ENCODE measurements around the gene DNMT3A.
A peak's percentile ranks its signal among the peaks of the same experiment; 100 is the strongest.
"Not testable (repeated sequence)": the region's sequence is repeated elsewhere in the genome, so short reads cannot be mapped to it uniquely, and the experiment has no call there.

DNMT3A gene

DNA sequence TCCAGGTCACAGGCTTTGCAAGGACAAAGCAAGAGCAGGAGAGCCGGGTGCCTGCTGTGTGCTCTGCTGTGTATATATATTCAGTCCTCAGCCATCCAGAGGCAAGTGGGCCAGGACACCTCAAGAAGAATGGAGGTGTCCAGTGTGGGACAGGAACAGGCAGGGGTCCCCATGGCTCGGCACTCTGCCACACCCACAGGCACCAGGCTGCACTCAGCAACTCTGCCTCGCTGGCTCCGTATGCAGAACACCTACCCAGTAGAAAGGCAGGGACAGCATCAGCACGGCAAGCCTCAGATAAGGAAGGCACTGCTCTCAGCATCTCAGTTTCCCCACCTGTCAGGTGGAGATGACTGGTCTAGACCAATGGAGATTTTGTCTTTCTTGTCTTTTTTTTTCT lies 57.8 kb downstream of the DNMT3A start:
- DNase-seq (ENCODE audit: low spot score) = no peak

DNA sequence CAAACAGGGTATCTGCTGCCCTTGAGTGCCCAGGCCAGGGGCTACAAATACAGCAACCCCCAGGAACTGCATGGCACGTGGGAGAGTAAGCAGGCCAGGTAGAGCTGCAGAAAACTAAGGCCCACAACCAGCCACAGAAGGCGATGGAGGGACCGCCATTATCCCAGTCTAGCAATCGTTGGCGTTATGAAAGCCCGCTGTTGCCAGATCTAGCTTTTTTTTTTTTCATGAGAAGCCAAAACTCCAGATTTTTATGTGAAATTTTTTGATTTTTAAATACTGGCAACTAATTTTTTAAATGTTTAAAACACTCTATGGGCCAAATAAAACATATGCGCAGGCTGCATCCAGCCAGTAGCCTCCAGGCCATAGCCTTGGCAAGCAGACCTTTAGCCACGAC lies 59.8 kb downstream of the DNMT3A start:
- no peak for DNase-seq (ENCODE audit: low spot score)

DNA sequence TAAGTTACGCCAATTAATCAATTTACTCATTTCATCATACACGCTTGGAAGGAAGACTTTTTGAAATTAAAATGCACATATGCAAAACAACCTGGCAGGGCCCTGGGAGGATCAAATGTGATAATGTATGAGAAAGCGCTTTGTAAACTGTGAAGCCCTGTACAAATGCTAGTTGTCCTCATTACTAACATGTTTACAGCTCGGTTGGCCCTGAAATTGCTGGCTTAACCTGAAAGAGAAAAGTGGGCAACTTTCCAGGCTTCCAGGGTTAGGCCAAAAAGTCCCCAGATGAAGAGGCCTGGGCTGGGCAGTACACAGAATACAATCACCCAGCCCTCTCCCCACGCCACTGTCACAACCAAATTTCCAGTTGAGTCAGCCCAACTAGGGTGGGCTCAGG lies 60.2 kb downstream of the DNMT3A start:
- no peak for DNase-seq (ENCODE audit: low spot score)

- no peak for DNase-seq (ENCODE audit: low spot score)
These were observed 61.6 kb downstream of the DNMT3A start for GRCh38 chr2:25280051-25280687.

DNA sequence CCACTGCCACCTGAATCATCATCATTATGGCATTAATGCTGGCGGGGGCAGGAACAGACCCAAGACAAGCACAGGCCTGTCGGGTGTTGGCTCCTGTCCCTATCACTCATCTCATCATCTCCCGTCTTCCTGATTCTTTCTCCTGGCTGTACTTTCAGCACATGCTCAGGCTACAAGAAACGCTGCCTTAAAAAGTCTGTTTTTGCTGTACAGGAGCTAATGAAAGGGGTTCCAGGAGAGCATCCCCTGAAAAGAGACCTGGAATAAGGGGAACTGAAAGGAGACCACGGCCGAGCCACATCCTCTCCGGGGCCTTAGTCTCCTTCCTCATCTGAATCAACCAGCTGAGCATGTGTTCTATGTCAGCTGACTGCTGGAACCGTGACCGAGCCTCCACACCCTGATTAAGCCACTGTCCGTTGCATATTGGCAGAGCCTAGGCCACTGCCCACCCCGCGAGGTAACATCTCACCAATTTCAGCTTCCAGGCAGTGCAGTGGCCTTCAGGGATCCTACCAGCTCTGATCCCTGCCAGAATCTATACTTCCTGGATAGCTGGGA lies 62.6 kb downstream of the DNMT3A start:
- DNase-seq (ENCODE audit: low spot score) = no peak

DNA sequence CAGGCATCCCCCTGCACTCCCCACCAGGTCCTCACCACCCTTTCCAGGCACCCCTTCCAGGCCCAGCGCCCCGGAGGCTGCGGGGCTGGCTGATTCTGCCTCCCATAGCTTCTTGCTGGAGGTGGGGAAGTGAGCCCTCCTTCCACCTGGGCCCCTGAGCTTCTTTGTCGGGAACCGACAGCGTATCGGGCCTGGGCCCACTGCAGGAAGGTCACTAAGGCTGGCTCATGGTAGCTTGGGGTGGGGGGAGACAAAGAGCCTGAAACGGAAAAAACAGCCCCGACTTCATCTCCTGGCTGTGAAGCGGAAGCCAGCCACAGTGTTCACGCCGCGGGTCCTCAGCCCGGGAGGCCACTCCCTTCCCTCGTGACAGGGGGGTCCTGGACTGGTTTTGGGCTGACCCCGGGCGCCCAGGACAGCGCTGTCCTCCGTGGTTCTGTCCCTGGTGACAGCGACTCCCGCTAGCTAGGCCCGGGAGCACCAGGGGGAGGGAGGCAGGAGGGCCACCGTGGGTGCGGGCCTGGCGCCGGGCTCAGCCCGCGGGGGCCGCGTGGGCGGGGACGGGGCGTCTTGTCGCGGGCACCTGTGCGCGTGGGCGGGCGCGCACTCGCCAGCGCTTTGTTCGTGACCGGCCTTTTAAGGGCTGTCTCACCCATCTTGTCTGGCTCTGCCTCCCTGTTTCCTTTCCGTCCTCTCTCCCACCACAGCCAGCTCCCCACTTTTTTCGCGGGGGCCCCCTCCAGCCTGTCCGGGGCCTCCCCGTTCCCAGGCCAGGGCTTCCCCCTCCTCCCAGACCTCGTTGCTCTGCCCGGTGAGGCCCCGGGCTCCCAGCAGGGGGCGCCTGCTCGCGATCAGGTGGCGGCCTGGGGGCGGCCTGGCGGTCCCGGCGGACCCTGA lies 64.9 kb downstream of the DNMT3A start:
- DNase-seq (ENCODE audit: low spot score) = peak; percentile 30

DNA sequence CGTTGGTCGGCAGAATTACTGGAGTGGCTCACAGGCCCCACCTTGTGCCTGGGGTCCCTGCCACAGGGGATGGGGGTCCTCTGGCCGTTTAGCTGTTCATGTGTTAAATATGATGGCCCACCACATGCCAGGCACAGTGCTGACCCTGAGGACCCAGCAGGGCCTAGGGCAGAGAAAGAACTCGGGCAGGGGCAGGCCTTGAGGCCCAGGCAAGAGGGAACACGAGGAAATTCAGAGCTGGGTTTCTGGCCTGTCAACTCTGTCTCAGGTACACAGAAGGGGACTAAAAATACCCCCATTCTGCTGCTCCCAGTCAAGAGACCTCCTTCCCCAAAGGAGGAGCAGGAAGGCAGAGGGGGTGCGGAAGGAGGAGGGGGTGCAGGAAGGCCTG lies 66.2 kb downstream of the DNMT3A start:
- DNase-seq (ENCODE audit: low spot score) = no peak

GRCh38 chr2:25274868-25275574 lies 66.7 kb downstream of the DNMT3A start:
- DNase-seq (ENCODE audit: low spot score) = no peak

GRCh38 chr2:25273985-25274535 lies 67.7 kb downstream of the DNMT3A start:
- no peak for DNase-seq (ENCODE audit: low spot score)

DNA sequence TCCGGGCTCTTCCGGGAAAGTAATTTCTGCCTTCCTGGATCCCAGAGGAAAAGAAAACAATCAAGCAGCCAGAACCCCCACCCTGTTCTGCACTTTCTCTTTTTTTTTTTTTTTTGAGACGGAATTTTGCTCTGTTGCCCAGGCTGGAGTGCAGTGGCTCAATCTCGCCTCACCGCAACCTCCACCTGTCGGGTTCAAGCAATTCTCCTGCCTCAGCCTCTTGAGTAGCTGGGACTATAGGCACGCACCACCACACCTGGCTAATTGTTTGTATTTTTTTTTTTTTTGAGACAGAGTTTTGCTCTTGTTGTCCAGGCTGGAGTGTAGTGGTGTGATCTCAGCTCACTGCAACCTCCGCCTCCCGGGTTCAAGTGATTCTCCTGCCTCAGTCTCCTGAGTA lies 69.0 kb downstream of the DNMT3A start:
- DNase-seq (ENCODE audit: low spot score) = not testable (repeated sequence)

DNA sequence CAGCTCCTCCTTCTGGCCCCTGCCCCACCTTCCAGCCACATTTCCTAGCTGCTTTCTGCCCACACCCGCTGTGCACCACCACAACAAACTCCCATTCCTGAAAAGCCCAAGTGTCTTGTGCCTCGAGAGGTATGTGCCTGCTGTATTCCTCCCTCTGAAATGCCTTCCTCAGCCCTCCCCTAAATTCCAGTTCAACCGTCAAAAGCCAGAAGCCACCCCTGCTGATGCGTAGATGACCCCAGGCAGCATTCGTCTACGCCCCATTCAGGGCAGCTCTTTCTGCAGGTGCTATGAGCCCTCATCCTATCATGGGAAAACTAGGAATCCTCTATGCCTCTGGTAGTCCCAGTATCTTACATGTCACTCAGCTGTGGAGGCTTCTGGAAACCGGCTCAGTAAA lies 71.7 kb downstream of the DNMT3A start:
- no peak for DNase-seq (ENCODE audit: low spot score)

- DNase-seq (ENCODE audit: low spot score) = no peak
These were observed 72.5 kb downstream of the DNMT3A start for GRCh38 chr2:25269233-25269632.

DNA sequence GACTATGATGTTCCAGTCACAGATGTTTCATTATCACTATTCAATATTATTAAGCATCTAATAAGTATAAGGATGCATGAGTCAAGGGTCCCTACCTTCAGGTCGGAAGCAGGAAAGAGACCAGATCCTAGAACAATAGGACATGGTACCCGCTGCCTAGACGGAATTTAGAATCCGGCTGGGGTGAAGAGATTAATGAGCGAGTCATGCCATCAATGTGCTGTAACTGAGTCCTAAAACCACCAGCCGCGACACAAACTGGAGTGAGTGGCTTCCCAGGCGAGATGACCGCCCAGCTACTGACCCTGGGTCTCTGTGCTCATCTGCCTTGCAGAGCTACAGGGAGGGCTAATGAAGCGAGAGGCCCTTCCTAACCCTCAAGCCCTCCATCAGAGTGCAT lies 73.6 kb downstream of the DNMT3A start:
- no peak for DNase-seq (ENCODE audit: low spot score)

DNA sequence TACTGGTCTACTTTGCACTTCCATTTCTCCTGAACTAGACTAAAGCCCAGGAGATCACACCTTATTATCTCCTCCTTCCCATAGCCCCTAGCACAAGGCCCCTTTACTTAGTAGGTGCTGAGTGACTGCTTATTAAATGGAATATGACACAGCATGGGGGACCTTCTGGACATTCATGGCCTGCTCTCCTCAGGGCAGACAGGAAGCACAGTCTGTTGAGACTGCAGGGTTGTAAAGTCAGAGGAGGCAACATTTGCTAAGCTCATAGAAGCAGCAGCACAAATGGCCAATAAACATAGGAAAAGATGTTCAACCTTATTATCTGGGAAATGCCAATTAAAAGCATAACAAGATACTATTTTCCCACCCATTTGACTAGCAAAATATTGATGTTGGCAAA lies 75.3 kb downstream of the DNMT3A start:
- no peak for DNase-seq (ENCODE audit: low spot score)

DNA sequence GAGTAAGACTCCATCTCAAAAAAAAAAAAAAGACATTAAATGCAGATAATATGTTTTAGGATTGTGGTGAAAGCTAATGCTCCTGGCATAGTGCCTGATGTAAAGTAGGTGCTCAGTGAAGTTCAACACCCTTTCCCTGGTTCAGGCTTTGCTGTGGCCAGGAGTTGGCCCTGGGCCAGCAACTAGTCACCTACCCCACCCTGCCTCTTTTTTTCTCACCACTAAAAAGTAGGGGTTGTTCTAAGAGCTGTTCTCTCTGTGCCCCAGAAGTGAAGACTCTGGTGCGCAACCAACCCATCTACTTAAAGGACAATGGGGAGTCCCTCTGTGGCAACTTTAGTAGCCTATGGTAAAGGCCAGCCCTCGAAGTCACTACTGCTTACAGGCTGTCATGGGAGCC lies 75.9 kb downstream of the DNMT3A start:
- DNase-seq (ENCODE audit: low spot score) = peak; percentile 47

GRCh38 chr2:25265001-25265400 lies 76.7 kb downstream of the DNMT3A start:
- DNase-seq (ENCODE audit: low spot score) = no peak

DNA sequence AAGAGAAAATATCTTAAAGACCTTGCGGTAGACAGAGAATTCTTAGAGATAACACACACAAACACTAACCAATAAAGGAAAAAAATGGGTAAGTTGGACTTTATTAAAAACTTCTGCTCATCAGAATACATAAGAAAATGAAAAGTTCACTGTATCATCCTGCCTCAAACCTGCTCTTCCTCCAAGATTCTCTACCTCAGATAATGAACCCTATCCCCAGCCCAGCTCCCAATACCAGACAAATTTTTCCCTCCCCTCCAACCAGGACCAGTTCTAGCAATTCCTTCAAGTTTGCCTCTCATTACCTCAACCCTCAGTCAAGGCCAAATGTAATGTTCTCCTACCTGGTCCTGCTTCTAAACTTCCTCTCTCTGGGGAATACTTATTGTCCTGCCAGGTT lies 79.4 kb downstream of the DNMT3A start:
- DNase-seq (ENCODE audit: low spot score) = no peak

- no peak for DNase-seq (ENCODE audit: low spot score)
These were observed 82.0 kb downstream of the DNMT3A start for GRCh38 chr2:25259737-25260124.

- DNase-seq (ENCODE audit: low spot score) = no peak
These were observed 82.6 kb downstream of the DNMT3A start for GRCh38 chr2:25258847-25259736.

GRCh38 chr2:25257931-25258846 lies 83.5 kb downstream of the DNMT3A start:
- no peak for DNase-seq (ENCODE audit: low spot score)

Data from hematopoietic multipotent progenitor cell treated with erythropoietin and hydrocortisone succinate and interleukin-3 and kit ligand, for 17 days (in vitro differentiated cells).